Measurements from ENCODE around the gene GSN.

GRCh38 chr9:121299467-121300282 lies 31.7 kb downstream of the GSN start:
- no peak for TF ChIP-seq EZH2phosphoT487 (IDR thresholded peaks at IDR 0.05; ENCODE audit: borderline replicate concordance)
- TF ChIP-seq, protein P1, sequence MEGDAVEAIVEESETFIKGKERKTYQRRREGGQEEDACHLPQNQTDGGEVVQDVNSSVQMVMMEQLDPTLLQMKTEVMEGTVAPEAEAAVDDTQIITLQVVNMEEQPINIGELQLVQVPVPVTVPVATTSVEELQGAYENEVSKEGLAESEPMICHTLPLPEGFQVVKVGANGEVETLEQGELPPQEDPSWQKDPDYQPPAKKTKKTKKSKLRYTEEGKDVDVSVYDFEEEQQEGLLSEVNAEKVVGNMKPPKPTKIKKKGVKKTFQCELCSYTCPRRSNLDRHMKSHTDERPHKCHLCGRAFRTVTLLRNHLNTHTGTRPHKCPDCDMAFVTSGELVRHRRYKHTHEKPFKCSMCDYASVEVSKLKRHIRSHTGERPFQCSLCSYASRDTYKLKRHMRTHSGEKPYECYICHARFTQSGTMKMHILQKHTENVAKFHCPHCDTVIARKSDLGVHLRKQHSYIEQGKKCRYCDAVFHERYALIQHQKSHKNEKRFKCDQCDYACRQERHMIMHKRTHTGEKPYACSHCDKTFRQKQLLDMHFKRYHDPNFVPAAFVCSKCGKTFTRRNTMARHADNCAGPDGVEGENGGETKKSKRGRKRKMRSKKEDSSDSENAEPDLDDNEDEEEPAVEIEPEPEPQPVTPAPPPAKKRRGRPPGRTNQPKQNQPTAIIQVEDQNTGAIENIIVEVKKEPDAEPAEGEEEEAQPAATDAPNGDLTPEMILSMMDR (conservative IDR thresholded peaks at IDR 0.05; ENCODE audit: low read length): no peak
